Gastrocnemius medialis (tissue), 4 donors: ENCODE data around the gene PEMT.

ENCODE experiments used
- POLR2A ChIP-seq, 2 donors: fragments of 450-650 bp; IDR thresholded peaks; one replicate each; pipeline ENCODE4 v1.6.1; 2017; ENCODE audit warnings: antibody characterized with exemption in 2 of 2, mild to moderate bottlenecking in 2 of 2, moderate library complexity in 2 of 2
- TF ChIP-seq, protein P1 (sequence below), 5 experiments: fragments of 450-650 bp in 3 of 5; fragments of 200-600 bp in 2 of 5; sonication (generic) in 2 of 5; IDR thresholded peaks in 4 of 5; conservative IDR thresholded peaks in 1 of 5; 1 replicate in 4 of 5; 2 replicates in 1 of 5; pipeline ENCODE4 v1.5.1; 2016 to 2019; ENCODE audit warnings: antibody characterized with exemption in 5 of 5, mild to moderate bottlenecking in 3 of 5, moderate library complexity in 3 of 5

DNA sequence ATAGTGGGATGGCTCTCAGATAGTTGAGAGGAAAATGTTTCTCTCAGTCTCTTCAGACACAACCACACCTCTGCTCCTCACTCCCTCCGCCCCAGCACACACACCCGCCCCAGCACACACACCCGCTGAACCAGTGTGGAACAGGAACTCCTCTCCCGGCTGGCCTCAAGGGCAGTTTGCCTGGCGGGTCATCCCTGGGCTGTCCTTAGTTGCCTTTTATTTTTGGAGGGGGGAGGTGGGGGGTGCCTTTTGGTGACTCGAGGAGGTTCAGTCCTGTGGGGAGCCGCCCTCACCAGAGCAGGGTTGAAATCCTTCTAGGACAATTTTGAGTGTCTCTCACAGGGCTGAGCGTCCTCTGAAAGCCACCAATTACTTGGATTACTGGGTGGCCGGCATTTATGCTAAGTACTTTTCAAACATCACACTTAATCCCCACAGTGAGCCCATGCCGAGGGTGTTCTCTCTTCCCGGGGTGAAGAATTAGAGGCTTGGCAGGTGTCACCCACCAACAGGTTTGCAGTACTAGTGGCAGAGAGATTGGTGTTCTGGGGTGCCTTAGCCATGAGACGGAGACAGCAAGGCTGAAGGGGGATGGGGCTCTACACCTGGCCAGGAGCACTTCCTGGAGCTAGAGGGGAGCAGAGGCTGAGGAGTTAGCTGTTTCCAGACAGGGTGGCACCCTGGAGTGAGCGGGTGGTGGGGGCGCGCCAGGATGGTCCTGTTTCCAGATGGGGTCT, 98.1 kb downstream of the PEMT start:
- TF ChIP-seq, protein P1, sequence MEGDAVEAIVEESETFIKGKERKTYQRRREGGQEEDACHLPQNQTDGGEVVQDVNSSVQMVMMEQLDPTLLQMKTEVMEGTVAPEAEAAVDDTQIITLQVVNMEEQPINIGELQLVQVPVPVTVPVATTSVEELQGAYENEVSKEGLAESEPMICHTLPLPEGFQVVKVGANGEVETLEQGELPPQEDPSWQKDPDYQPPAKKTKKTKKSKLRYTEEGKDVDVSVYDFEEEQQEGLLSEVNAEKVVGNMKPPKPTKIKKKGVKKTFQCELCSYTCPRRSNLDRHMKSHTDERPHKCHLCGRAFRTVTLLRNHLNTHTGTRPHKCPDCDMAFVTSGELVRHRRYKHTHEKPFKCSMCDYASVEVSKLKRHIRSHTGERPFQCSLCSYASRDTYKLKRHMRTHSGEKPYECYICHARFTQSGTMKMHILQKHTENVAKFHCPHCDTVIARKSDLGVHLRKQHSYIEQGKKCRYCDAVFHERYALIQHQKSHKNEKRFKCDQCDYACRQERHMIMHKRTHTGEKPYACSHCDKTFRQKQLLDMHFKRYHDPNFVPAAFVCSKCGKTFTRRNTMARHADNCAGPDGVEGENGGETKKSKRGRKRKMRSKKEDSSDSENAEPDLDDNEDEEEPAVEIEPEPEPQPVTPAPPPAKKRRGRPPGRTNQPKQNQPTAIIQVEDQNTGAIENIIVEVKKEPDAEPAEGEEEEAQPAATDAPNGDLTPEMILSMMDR (IDR thresholded peaks at IDR 0.05 in 4 of 5, conservative IDR thresholded peaks at IDR 0.05 in 1 of 5), result no peak
- no peak for TF ChIP-seq POLR2A (IDR thresholded peaks at IDR 0.05)
